ENCODE data around the gene THSD4. TPM values are rescaled to one million over a fixed set of nuclear protein-coding genes. Genes with fewer than 3 reads are reported as not detected.

The THSD4 gene
- total and polyA plus RNA-seq, 9 of the 15 experiments (the other 6 are each of a cell fraction or from before 2014, with no cell fraction given): 0.04 TPM; not detected in 5

GRCh38 chr15:71455107-71455506 lies 339.8 kb downstream of the THSD4 start:
- FAIRE-seq: no peak
- Histone ChIP-seq H3K4me2 (ENCODE audit: insufficient read depth, low read length) (no peak overlapping the region), H3K9me1 (ENCODE audit: control insufficient read depth, insufficient read depth, low read length) (no peaks in the 10 kb centered on the region), H3K27ac (ENCODE audit: extremely low read depth, low read depth, low read length) (no peak overlapping the region), H3K27me3 (ENCODE audit: control insufficient read depth in 2 of 2, insufficient read depth in 2 of 2, low read length in 2 of 2) (no peaks in the 10 kb centered on the region; a peak in 1 of 5 replicates), H3K9ac (ENCODE audit: insufficient read depth in 1 of 2, low read depth in 2 of 2, low read length in 2 of 2) (no peak overlapping the region), H3K4me3 (no peak overlapping the region), H3K4me1 (replicated peaks in 1 of 2; ENCODE audit: control insufficient read depth in 2 of 2, insufficient read depth in 2 of 2, low read length in 2 of 2) (no peaks in the 10 kb centered on the region), H3K36me3 (ENCODE audit: control insufficient read depth, insufficient read depth, low read length) (no peaks in the 10 kb centered on the region), H4K20me1 (replicated peaks; ENCODE audit: control insufficient read depth, insufficient read depth, low read length) (no peaks in the 10 kb centered on the region), H2AFZ (ENCODE audit: low read depth, low read length) (no peak overlapping the region), H3K79me2 (ENCODE audit: control insufficient read depth, insufficient read depth, low read length) (no peaks in the 10 kb centered on the region), H3K9me3 (replicated peaks; ENCODE audit: control insufficient read depth, insufficient read depth, low read depth, low read length) (no peaks in the 10 kb centered on the region)
- ChIA-PET CTCF (ENCODE audit: low intra/inter-chr PET ratio) (no interaction called here), POLR2A (interaction anchor here (0.6 kb wide), 1 partner anchor 755 kb away, joined by 4 read pairs; no protein-coding TSS in a partner anchor)
- WGBS (ENCODE audit: insufficient coverage, low coverage, missing lambda C conversion rate): 4% methylated on average over 3 of the region's 3 CpGs
- ATAC-seq: no peak
- TF ChIP-seq ZNF316 (IDR thresholded peaks at IDR 0.05): no peak
- TF ChIP-seq DMBX1 (CRISPR knock-in tag; IDR thresholded peaks at IDR 0.05; ENCODE audit: borderline replicate concordance): no peak
- no peak for TF ChIP-seq RHOXF2B (CRISPR knock-in tag; conservative IDR thresholded peaks at IDR 0.05)
- no peak for TF ChIP-seq MTF1 (CRISPR knock-in tag; IDR thresholded peaks at IDR 0.05; ENCODE audit: borderline replicate concordance)
- no TSS peak for BruUV-seq (replicated peaks)
- DNase-seq (ENCODE audit: extremely low read depth in 1 of 4, low spot score in 3 of 4): no peak
- in situ Hi-C loops (cut with MboI): loop anchor here (10.0 kb wide), 1 partner anchor 1470 kb away; no protein-coding TSS in a partner anchor
- intact Hi-C loops (cut with micrococcal nuclease): no loop called here

GRCh38 chr15:71455878-71456277 lies 340.6 kb downstream of the THSD4 start:
- no peaks in the 10 kb centered on the region for H3K36me3 ChIP-seq (ENCODE audit: control insufficient read depth, insufficient read depth, low read length)
- no peaks in the 10 kb centered on the region for H3K4me1 ChIP-seq (replicated peaks in 1 of 2; ENCODE audit: control insufficient read depth in 2 of 2, insufficient read depth in 2 of 2, low read length in 2 of 2)
- H3K4me2 ChIP-seq (ENCODE audit: insufficient read depth, low read length): no peak overlapping the region
- H3K4me3 ChIP-seq: no peak overlapping the region
- H3K27me3 ChIP-seq (ENCODE audit: control insufficient read depth in 2 of 2, insufficient read depth in 2 of 2, low read length in 2 of 2): no peaks in the 10 kb centered on the region; a peak in 1 of 5 replicates
- CTCF ChIA-PET (ENCODE audit: low intra/inter-chr PET ratio): no interaction called here
- BruUV-seq (replicated peaks): no TSS peak
- H3K9ac ChIP-seq (ENCODE audit: insufficient read depth in 1 of 2, low read depth in 2 of 2, low read length in 2 of 2): no peak overlapping the region
- in situ Hi-C loops (cut with MboI) (loop anchor here (10.0 kb wide), 1 partner anchor 1471 kb away; no protein-coding TSS in a partner anchor), intact Hi-C loops (cut with micrococcal nuclease) (no loop called here)
- FAIRE-seq (no peak), DNase-seq (ENCODE audit: extremely low read depth in 1 of 4, low spot score in 3 of 4) (no peak), ATAC-seq (no peak)
- POLR2A ChIA-PET: no interaction called here
- 0% methylated on average over 5 of the region's 5 CpGs for WGBS (ENCODE audit: insufficient coverage, low coverage, missing lambda C conversion rate)
- TF ChIP-seq TCF15 (CRISPR knock-in tag; IDR thresholded peaks at IDR 0.05): no peak
- H3K79me2 ChIP-seq (ENCODE audit: control insufficient read depth, insufficient read depth, low read length): no peaks in the 10 kb centered on the region
- H2AFZ ChIP-seq (ENCODE audit: low read depth, low read length): no peak overlapping the region
- no peaks in the 10 kb centered on the region for H3K9me1 ChIP-seq (ENCODE audit: control insufficient read depth, insufficient read depth, low read length)
- H4K20me1 ChIP-seq (replicated peaks; ENCODE audit: control insufficient read depth, insufficient read depth, low read length): no peaks in the 10 kb centered on the region
- H3K27ac ChIP-seq (ENCODE audit: extremely low read depth, low read depth, low read length): no peak overlapping the region
- H3K9me3 ChIP-seq (replicated peaks; ENCODE audit: control insufficient read depth, insufficient read depth, low read depth, low read length): no peaks in the 10 kb centered on the region
